ENCODE measurements around the gene MRTFB. TPM values are rescaled to one million over a fixed set of nuclear protein-coding genes. Genes with fewer than 3 reads are reported as not detected.

Gene MRTFB
- polyA plus RNA-seq, 1 experiment, result 6.2 TPM

- ChIA-PET POLR2A (no interaction called here), CTCF (no interaction called here)
- H3K27me3 ChIP-seq (ENCODE audit: control insufficient read depth, insufficient read depth, low read length), result no peaks in the 10 kb centered on the region
- H3K36me3 ChIP-seq (ENCODE audit: control insufficient read depth, insufficient read depth, low read length), result no peaks in the 10 kb centered on the region
- TF ChIP-seq CTCF (IDR thresholded peaks at IDR 0.05; ENCODE audit: insufficient read depth, low read depth, low read length), result no peak
- DNase-seq (ENCODE audit: low read depth), result no peak
- H3K4me3 ChIP-seq (ENCODE audit: low read depth, low read length), result no peak overlapping the region
Measured at GRCh38 chr16:14129502-14129901, 58.4 kb downstream of the MRTFB start.

GRCh38 chr16:14131774-14132695, 60.9 kb downstream of the MRTFB start:
- no peak for TF ChIP-seq CTCF (IDR thresholded peaks at IDR 0.05; ENCODE audit: insufficient read depth, low read depth, low read length)
- H3K36me3 ChIP-seq (ENCODE audit: control insufficient read depth, insufficient read depth, low read length), result no peaks in the 10 kb centered on the region
- DNase-seq (ENCODE audit: low read depth), result no peak
- ChIA-PET CTCF (no interaction called here), POLR2A (no interaction called here)
- H3K4me3 ChIP-seq (ENCODE audit: low read depth, low read length), result no peak overlapping the region
- no peaks in the 10 kb centered on the region for H3K27me3 ChIP-seq (ENCODE audit: control insufficient read depth, insufficient read depth, low read length)

- Histone ChIP-seq H3K4me3 (ENCODE audit: low read depth, low read length) (no peak overlapping the region), H3K27me3 (ENCODE audit: control insufficient read depth, insufficient read depth, low read length) (no peaks in the 10 kb centered on the region), H3K36me3 (ENCODE audit: control insufficient read depth, insufficient read depth, low read length) (no peaks in the 10 kb centered on the region)
- POLR2A ChIA-PET, result no interaction called here
- CTCF ChIA-PET, result no interaction called here
- no peak for DNase-seq (ENCODE audit: low read depth)
- TF ChIP-seq CTCF (IDR thresholded peaks at IDR 0.05; ENCODE audit: insufficient read depth, low read depth, low read length), result no peak
Measured at GRCh38 chr16:14132696-14133048, 61.6 kb downstream of the MRTFB start.

GRCh38 chr16:14133907-14134306, 62.8 kb downstream of the MRTFB start:
- Histone ChIP-seq H3K36me3 (ENCODE audit: control insufficient read depth, insufficient read depth, low read length) (no peaks in the 10 kb centered on the region), H3K4me3 (ENCODE audit: low read depth, low read length) (no peak overlapping the region), H3K27me3 (ENCODE audit: control insufficient read depth, insufficient read depth, low read length) (no peaks in the 10 kb centered on the region)
- ChIA-PET CTCF (no interaction called here), POLR2A (interaction anchor here (0.6 kb wide), 1 partner anchor 1405 kb away, joined by 3 read pairs; no protein-coding TSS in a partner anchor)
- TF ChIP-seq CTCF (IDR thresholded peaks at IDR 0.05; ENCODE audit: insufficient read depth, low read depth, low read length), result no peak
- no peak for DNase-seq (ENCODE audit: low read depth)

GRCh38 chr16:14135704-14136103, 64.6 kb downstream of the MRTFB start:
- POLR2A ChIA-PET, result no interaction called here
- Histone ChIP-seq H3K27me3 (ENCODE audit: control insufficient read depth, insufficient read depth, low read length) (no peaks in the 10 kb centered on the region), H3K4me3 (ENCODE audit: low read depth, low read length) (no peak overlapping the region), H3K36me3 (ENCODE audit: control insufficient read depth, insufficient read depth, low read length) (no peaks in the 10 kb centered on the region)
- CTCF ChIA-PET, result no interaction called here
- no peak for TF ChIP-seq CTCF (IDR thresholded peaks at IDR 0.05; ENCODE audit: insufficient read depth, low read depth, low read length)
- no peak for DNase-seq (ENCODE audit: low read depth)
